ENCODE measurements around the gene AFP. TPM values are rescaled to one million over a fixed set of nuclear protein-coding genes. Genes with fewer than 3 reads are reported as not detected.
A peak's percentile ranks its signal among the peaks of the same experiment; 100 is the strongest.

The AFP gene
- total RNA-seq, 1 donor from 2014 or later: not detected

DNA sequence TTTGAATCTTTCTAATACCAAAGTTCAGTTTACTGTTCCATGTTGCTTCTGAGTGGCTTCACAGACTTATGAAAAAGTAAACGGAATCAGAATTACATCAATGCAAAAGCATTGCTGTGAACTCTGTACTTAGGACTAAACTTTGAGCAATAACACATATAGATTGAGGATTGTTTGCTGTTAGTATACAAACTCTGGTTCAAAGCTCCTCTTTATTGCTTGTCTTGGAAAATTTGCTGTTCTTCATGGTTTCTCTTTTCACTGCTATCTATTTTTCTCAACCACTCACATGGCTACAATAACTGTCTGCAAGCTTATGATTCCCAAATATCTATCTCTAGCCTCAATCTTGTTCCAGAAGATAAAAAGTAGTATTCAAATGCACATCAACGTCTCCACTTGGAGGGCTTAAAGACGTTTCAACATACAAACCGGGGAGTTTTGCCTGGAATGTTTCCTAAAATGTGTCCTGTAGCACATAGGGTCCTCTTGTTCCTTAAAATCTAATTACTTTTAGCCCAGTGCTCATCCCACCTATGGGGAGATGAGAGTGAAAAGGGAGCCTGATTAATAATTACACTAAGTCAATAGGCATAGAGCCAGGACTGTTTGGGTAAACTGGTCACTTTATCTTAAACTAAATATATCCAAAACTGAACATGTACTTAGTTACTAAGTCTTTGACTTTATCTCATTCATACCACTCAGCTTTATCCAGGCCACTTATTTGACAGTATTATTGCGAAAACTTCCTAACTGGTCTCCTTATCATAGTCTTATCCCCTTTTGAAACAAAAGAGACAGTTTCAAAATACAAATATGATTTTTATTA, 3.6 kb upstream of the AFP start:
- intact Hi-C loops (cut with DNase I): no loop called here
- ATAC-seq (ENCODE audit: poor library complexity) (no peak), DNase-seq (no peak)

DNA sequence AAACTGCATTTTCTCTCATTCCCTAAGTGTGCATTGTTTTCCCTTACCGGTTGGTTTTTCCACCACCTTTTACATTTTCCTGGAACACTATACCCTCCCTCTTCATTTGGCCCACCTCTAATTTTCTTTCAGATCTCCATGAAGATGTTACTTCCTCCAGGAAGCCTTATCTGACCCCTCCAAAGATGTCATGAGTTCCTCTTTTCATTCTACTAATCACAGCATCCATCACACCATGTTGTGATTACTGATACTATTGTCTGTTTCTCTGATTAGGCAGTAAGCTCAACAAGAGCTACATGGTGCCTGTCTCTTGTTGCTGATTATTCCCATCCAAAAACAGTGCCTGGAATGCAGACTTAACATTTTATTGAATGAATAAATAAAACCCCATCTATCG, 2.9 kb upstream of the AFP start:
- intact Hi-C loops (cut with DNase I): no loop called here
- DNase-seq: no peak
- no peak for ATAC-seq (ENCODE audit: poor library complexity)

DNA sequence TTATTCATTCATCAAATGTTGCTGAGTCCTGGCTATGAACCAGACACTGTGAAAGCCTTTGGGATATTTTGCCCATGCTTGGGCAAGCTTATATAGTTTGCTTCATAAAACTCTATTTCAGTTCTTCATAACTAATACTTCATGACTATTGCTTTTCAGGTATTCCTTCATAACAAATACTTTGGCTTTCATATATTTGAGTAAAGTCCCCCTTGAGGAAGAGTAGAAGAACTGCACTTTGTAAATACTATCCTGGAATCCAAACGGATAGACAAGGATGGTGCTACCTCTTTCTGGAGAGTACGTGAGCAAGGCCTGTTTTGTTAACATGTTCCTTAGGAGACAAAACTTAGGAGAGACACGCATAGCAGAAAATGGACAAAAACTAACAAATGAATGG, 1.7 kb upstream of the AFP start:
- intact Hi-C loops (cut with DNase I): no loop called here
- DNase-seq (no peak), ATAC-seq (ENCODE audit: poor library complexity) (no peak)

DNA sequence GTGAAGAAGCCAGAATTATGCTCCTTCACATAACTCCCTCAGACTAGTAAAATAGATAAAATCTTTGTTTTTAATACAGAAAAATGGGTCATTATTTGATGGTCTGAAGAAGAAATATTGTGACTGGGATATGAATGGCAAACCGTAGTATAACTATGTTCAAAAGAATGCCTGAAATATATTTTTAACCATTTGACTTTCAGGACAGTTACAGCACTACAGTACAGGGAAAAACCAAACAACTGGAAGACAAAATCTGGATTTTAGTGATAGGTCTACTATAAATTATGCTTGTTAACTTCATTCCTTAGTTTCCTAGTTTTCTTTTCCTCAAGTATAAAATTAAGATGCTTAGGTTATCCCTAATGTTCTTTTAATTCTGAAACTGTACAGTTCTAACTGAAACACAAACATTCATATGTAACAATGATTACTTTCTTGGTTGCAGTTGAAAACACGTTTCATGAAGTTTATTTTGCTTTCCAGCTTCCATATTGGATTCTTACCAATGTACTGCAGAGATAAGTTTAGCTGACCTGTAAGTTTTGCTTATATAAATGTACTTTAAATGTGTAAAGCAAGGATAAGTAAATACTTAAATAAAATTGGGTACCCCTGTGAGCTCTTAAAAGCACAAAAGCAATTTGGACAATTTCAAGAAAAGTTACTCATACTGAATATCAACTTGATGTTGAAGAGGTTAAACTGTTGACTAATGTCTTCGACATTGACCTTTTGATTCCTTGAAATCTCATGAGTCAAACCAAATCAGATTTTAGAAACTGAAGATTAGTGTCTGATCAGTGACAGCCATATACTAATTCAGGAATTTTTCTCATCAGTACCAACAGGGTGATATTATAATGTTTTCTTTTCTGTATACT, 895 bp downstream of the AFP start:
- DNase-seq (no peak), ATAC-seq (ENCODE audit: poor library complexity) (no peak)
- intact Hi-C loops (cut with DNase I): no loop called here

DNA sequence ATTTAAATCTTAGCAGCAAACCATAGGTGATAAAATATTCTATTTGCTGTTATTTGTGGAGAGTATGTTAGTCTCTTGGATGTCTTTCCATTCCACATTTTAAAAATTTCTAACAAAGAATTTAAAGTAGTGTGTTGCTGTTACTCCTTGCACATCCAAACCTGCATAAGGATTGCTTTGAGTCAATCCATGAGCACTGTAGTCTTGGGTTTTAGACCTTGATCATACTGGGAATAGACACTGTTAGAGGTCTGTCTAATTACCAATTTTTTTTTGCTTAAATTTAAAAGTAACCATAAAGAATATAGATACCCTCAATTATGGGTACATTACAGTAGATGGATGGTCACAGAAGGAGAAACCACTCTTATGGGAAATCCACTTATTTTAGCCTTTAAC, 1.5 kb downstream of the AFP start:
- DNase-seq: no peak
- ATAC-seq (ENCODE audit: poor library complexity): no peak
- intact Hi-C loops (cut with DNase I): no loop called here

DNA sequence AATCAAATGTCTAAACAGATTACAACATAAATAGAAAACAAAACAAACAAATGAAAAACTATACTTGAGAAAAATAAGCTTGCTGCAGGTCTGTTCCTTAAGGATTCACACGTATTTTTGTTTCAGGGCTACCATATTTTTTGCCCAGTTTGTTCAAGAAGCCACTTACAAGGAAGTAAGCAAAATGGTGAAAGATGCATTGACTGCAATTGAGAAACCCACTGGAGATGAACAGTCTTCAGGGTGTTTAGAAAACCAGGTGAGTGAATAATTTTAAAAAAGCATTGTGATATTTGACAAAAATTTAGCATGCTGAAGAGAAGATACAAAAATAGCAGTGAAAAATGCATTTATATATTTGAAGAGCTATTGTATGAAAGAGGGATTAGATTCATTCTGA, 2.0 kb downstream of the AFP start:
- no peak for DNase-seq
- intact Hi-C loops (cut with DNase I): no loop called here
- no peak for ATAC-seq (ENCODE audit: poor library complexity)

DNA sequence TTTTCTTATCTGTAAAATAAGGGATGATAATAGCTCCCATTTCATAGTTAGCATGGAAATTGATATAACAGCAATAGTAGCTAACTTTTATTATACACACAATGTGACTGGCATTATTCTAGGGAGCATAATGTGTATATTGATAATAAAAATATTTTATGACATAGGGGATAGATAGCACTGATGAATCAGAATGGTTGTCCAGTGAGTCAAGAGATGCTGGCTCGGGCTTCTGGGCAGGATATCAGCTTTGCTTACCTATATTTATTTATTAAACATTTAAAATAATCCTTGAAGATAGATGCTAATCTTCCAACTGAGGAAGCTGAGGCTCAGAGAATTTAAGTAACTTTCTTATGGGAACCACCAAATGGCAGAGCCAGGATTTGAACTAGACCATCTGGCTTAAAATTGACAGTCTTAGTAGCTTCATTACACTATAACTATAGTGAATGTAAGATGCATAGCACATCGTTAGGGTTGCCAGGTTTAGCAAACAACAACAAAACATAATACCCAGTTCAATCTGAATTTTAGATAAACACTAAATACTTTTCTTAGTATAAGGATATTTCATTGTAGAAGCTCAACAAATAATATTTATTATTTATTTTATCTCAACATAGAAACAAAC, 2.7 kb downstream of the AFP start:
- ATAC-seq (ENCODE audit: poor library complexity): no peak
- no peak for DNase-seq

DNA sequence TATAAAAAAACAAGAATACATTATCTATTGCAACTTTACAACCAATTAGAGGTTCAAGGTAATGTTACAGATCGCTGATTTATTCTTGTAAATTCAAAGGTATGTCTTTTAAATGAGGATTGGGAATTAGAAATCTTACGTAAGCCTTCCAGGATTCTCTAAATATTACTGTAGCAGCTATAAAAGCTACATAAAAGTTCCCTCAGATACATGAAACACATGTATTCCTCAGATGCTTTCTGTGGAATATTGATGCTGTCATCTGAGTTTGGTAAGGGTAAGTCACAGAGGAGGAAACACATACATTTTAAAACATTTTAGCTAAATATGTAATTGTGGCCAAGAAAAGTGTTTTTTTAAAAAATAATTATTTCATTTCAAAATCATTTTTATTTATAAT, 3.4 kb downstream of the AFP start:
- DNase-seq: no peak
- no peak for ATAC-seq (ENCODE audit: poor library complexity)
- intact Hi-C loops (cut with DNase I): no loop called here

More for the DNA sequence above, 2.7 kb downstream of the AFP start:
- intact Hi-C loops (cut with DNase I): no loop called here

DNA sequence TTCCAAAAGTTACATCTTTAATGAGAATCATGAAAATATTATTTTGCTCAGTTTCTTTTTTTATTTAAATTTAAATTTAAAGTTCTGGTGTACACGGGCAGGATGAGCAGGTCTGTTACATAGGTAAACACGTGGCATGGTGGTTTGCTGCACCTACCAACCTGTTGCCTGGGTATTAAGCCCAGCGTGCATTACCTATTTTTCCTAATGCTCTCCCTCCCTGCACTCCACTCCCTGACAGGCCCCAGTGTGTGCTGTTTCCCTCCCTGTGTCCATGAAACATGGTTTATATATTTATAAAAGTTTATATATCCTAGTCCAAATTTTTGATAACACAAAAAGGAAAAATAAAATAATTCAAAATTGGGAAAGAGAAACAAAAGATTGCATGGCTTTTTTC, 4.0 kb downstream of the AFP start:
- intact Hi-C loops (cut with DNase I): no loop called here
- DNase-seq (no peak), ATAC-seq (ENCODE audit: poor library complexity) (no peak)

DNA sequence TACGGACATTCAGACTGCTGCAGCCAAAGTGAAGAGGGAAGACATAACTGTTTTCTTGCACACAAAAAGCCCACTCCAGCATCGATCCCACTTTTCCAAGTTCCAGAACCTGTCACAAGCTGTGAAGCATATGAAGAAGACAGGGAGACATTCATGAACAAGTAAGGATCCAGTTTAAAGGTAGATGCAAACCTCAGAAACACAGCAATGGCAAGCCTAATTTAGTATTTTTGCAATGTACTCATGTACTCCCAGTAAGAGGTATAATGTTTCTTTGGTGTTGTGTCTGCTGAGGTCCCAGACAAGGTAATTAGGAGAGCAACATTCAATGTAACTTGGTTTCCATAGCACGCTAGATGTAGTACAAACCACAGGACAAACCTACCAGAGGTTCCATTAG, 4.6 kb downstream of the AFP start:
- no peak for ATAC-seq (ENCODE audit: poor library complexity)
- DNase-seq: no peak
- intact Hi-C loops (cut with DNase I): no loop called here

DNA sequence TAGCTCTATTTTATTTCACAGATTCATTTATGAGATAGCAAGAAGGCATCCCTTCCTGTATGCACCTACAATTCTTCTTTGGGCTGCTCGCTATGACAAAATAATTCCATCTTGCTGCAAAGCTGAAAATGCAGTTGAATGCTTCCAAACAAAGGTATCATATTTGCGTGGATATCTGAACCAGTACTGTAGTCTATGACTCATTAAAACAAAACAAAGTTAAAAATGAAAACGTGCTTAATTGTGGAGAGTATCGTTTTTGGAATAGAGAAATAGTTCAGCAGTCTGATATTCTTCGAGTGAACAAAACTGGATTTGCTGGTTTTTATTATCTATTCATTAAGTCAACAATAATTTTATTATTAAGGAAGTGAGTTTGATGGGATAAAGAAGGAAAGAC, 6.3 kb downstream of the AFP start:
- DNase-seq (no peak), ATAC-seq (ENCODE audit: poor library complexity) (no peak)
- intact Hi-C loops (cut with DNase I): no loop called here

DNA sequence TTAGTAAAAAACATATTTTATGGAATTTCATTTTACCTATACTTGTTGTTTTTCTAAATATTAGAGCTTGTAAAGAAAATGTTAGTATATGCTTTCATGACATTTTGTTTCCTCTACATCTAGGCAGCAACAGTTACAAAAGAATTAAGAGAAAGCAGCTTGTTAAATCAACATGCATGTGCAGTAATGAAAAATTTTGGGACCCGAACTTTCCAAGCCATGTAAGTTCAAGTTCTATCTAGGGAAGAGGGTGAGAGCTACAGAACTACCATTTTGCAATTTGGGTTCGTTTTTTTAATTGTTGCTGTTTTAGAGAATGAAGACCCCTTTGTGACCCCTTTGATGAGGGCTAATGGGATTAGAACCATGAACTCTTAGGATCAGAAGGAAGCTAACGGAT, 7.2 kb downstream of the AFP start:
- ATAC-seq (ENCODE audit: poor library complexity) (no peak), DNase-seq (no peak)
- intact Hi-C loops (cut with DNase I): no loop called here

DNA sequence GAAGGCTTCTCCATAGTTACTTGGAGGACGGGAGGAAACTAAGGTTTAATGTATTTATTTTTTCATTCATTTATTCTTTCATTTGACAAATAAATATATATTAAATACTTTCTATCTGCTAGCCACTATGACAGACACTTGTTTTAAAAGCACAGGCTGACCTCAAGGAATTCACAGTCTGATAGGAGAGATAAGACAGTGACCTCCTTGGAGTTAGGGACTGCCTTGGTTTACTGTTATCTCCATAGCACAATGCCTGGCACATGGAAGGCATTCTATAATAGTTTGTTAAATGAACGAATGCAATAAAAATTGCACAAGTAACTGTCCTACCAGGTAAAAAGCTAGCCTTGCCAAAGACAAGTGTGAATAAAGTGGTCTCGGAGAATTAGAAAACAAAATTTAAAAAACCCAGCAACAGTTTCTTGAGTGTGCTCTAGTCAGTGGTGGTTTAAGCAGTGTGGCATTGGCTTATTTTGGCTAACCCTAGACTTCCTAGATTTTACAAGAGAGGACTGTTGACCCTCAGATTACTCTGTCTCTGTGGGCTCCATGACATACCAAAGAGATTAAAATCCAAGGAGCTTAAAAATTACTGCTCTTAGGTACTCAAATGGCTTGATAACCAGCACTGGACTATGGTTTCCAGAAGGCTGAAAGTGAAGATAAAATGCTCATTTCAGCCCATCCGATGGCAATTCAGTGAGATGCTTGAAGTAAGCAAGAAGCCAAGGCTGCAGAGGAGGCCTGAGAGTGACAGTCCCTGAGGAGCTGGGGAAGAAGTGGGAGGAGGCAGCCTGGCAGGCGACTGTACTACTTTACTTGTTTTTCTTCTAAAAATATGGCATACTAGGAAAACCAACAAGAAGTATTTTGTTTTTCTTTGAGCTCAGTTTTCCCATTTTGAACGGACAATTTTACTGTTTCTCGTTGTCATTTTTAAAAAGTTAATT, 9.6 kb downstream of the AFP start:
- intact Hi-C loops (cut with DNase I): no loop called here
- DNase-seq: no peak
- no peak for ATAC-seq (ENCODE audit: poor library complexity)

DNA sequence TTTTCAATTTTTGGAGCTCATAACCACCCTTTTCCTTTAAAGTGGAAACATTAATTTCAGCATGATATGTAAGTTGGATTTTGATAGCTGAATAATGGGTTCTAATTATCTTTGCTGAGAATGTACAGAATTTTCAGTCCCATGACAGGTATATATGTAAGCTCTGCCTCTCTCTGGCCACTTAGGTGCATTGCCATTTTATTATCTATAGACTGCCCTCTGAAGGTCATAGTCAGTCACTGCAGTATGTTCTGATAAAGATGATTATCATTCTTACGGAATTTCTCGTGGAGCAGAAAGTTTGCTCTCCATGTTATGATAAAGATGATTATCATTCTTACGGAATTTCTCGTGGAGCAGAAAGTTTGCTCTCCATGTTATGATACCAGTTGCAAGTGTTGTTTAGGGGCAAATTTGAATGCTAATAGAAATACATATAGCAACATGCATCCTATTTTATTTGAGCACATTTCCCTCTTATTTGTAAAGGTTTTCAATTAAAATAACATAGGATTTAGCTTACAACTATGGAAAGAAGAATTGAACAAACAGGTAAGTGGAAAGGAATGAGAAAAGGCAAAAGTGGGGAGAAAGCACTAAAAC, 10.4 kb downstream of the AFP start:
- ATAC-seq (ENCODE audit: poor library complexity) (no peak), DNase-seq (no peak)
- intact Hi-C loops (cut with DNase I): no loop called here

DNA sequence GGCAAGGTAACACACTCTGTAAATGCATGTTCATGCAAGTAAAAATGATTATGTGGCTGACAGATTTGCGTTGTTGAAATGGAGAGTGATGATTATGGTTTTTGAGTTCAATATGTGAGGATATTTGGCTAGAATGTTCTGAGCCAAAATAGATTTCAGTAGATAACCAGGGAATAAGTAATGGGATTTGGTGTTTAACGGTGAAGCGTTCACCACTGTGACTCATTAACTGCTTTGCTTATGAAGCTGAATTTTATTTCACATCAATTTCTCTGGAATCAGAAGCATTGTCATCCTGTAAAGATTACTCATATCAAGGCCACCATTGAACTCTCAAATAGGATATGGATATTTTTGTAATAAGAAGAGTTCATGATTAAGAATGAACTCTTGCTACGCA, 11.7 kb downstream of the AFP start:
- no peak for DNase-seq
- ATAC-seq (ENCODE audit: poor library complexity): no peak
- intact Hi-C loops (cut with DNase I): no loop called here

DNA sequence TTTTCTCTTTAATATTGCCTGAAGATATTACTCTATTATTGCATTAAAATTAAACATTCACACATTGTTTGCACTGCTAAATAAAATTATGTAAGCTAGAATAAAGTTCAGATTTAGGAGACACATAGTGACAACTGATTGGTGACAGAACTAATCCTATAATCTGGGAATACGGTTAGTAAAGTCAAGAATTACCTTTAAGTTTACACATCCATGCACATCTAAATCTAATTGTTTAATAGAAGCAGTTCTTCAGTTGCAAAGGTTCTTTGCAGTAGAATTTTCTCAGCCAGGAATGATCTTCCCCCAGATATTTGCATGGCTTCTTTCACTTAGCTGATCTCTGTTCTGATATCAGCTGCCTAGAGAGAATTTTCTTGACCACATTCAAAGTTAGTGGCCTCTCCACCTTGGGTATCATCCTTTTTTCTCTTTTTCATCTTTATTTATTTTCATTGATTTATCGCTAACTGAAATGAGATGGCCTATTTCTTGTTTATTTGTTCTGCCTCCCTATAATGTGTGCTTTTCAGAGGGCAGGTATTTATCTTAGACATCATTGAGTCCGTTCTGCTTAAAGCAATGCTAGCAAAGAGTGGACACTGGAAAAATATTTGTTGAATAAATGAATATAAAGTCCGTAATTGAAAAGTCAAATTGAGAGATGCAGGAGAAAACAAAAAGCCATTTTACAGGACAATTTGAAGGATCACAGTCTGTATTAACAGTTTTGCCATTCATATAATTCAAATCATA, 12.6 kb downstream of the AFP start:
- intact Hi-C loops (cut with DNase I): no loop called here
- ATAC-seq (ENCODE audit: poor library complexity) (no peak), DNase-seq (no peak)

DNA sequence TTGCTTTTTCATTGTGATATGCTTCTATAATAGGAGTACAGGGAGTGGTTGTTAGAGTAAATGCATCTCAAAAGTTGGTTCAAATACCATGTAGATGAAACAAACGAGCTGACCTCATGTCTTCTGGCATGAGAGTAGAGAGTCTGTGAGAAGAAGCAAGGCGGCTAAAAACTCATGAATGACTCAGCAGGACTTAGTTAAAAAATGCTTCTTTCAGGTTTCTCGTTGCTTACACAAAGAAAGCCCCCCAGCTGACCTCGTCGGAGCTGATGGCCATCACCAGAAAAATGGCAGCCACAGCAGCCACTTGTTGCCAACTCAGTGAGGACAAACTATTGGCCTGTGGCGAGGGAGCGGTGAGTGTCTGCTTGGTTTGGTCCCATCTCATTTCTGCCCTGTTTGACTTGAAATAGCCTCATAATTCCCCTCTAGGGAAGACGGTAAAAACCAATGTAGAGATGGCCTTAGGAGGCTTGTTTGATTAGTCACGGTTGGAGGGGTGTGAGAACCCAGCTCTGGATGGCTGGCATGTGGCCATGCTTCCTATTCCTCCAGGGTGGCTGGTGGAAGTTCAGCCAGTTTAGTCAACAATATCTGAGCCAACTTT, 14.5 kb downstream of the AFP start:
- DNase-seq: peak; percentile 56
- ATAC-seq (ENCODE audit: poor library complexity): peak; percentile 68
- intact Hi-C loops (cut with DNase I): no loop called here

Data from Right ventricle myocardium superior (tissue), 1 donor.